ENCODE measurements around the gene USF3. TPM values are rescaled to one million over a fixed set of nuclear protein-coding genes. Genes with fewer than 3 reads are reported as not detected.

Gene USF3
- total RNA-seq, 1 donor from 2014 or later, result 21.5 TPM

DNA sequence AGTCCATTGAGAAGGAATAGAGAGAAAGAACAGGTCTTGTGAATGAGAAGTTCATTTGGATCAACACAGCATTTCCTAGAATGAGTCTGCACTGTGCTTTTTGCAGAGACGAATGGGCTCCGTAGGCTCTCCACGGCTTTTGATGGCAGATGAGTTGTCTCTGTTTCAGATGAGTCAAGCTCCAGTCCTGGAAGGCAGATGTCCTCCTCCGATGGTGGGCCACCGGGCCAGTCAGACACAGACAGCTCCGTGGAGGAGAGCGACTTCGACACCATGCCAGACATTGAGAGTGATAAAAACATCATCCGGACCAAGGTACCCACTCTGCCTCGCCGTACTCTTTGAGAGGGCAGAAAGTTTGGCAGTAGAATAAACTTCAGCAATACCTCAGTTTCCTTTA is 93.6 kb downstream of the USF3 start:
- DNase-seq, result no peak

DNA sequence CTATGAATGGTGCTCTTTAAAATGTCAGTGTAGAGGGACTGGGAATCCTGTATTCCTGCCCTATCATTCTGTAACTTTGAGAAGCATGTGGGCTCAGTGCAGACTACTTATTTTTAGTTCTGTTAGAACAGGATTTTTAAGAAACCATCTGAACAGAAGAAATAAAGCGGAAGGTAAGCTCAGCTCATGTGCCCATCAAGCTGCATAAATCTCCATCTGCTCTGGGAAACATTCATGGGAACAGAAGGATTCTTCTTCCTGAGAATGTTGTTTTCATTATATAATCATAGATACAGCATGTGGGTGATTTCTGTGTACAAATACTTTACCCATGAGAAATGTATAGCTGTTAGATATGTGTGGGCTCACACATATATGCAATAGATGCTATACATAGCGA is 94.2 kb downstream of the USF3 start:
- no peak for DNase-seq

DNA sequence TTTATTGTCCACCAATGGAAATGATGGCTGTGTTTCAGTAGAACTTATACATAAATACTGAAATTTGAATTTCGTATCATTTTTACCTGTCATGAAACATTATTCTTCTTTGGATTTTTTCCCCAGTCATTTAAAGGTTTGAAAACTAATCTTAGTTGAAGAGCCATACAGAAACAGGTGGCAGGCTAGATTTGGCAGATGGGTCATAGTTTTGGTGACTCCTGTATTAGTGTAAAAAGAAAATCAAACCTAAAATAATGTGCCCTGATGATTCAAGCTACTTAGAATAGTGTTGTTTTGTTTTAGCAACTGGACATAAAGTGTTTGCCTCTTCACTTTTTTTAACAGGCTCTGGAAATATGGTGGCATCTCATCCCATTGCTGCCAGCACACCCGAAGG is 95.2 kb downstream of the USF3 start:
- DNase-seq, result no peak

DNA sequence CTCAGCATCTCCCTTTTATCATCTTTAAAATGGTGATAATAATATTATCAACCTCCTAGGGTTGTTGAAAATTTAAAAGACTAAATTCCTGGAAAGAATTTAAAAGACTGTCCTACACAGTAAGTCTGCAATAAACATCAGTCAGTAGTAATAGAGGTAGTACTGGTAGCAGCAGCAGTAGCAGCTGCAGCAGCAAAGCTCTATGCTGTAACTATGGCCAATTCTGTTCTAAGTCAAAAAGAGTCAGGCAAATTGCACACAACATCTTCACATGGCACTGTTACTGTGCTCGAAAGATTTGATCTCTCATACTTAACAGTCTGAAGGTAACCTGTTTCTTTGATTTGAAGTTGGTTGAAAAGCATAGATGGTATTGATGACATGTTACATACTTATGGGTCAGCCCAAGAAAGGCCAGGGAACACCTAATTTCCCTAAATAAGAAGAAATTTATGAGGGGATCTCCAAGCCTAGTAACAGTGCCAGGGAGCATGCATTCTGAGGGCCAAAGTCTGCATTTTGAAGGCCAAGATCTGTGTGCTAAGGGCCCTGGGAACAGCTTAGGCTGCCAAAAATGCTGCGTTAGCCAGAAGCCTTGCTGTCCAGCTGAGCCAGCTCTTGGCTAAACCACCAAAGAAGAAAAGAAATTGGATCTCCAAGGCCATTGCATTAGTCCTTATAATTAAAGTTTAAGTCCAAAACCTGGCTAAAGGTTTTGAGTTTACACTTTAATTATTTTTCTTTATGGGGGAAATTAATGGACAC is 95.8 kb downstream of the USF3 start:
- DNase-seq, result no peak

Small RNA genes within 50 kb of the gene (small RNA-seq; reads per million reads assigned to genes)
- gene RN7SL767P, result 0.09 reads per million

Other genes starting within 250 kb of the USF3 start
- 11.1 TPM for gene SPICE1, start 181.5 kb downstream of the USF3 start, total RNA-seq
- 6.2 TPM for gene SIDT1, start 164.1 kb downstream of the USF3 start, total RNA-seq
- 86.4 TPM for gene NAA50, start 49.6 kb upstream of the USF3 start, total RNA-seq
- 218 TPM for gene ATP6V1A, start 50.4 kb upstream of the USF3 start, total RNA-seq
- gene GRAMD1C, start 142.1 kb upstream of the USF3 start, total RNA-seq, result 5.0 TPM

Measured in occipital lobe (tissue), 3 donors.